Jurkat, Clone E6-1 (cell line): Measurements from ENCODE around the gene MAPK8.

Source experiments
- DNase-seq: peaks from one replicate; pipeline ENCODE4 v3.0.0-alpha.2; 2011; ENCODE audit warnings: low read depth, low spot score
- H3K4me3 ChIP-seq: 2 replicates; pipeline ENCODE4 v1.5.1; 2011; ENCODE audit warnings: mild to moderate bottlenecking, low read length, control low read depth, moderate library complexity

MAPK8 gene

DNA sequence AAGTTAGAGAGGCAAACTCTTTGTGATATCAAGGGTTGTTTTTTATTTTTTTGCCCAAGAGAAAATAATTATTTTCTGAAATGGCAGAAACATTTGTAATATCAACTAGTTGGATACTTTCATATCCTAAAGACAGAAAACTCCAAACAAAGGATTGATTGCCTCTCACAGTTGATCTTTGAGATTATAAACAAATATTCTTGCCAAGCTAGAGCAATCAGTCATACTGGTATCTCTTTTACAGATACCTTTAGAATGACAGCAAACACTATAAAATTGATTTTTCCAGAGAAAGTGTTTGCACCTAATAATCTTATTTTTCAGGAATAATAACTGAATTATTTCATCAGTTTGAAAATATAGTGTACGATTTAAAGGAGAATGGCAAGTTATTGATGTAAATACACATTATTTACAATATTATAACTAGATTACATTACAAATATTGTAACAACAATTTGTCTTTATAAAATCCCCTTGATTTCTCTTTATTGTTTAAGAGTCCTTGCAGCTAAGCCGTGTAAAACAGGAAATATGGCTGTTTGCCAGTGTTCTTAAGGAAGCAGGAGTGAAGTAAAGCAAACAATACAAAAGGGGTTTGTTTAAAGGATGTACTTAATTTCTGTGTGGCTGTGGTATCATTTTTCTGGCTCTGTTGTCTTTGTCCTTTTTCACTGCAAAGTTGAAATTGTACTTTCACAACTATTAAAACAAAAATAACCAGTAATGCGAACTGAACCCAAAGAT is 58.4 kb downstream of the MAPK8 start:
- no peak overlapping the region for H3K4me3 ChIP-seq
- DNase-seq, result no peak

GRCh38 chr10:48365668-48366067 is 59.2 kb downstream of the MAPK8 start:
- no peak overlapping the region for H3K4me3 ChIP-seq
- no peak for DNase-seq

- no peak overlapping the region for H3K4me3 ChIP-seq
- no peak for DNase-seq
Observed at GRCh38 chr10:48366261-48366660, 59.8 kb downstream of the MAPK8 start.

GRCh38 chr10:48369501-48369900 is 63.0 kb downstream of the MAPK8 start:
- DNase-seq, result no peak
- no peak overlapping the region for H3K4me3 ChIP-seq

- no peak for DNase-seq
- no peak overlapping the region for H3K4me3 ChIP-seq
Observed at GRCh38 chr10:48377751-48378530, 71.5 kb downstream of the MAPK8 start.

GRCh38 chr10:48378675-48379074 is 72.2 kb downstream of the MAPK8 start:
- H3K4me3 ChIP-seq, result no peak overlapping the region
- DNase-seq, result no peak

DNA sequence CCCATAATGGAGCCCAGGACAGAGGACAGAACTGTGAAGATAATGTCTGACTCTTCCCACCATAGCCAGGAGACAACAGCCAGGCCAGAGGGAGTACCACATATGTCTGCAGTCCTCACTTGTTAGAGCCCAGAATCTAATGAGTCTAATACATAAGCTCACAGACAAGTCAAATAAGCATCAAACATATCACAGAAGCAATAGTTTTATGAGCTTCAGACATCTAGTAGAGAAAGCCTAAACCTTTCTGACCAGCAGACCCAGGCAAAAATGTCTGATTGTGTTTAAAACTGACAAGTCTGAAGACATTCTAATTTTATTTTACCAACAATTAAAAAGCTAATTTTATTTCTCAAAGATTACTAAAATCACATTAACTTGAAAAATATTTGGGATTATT is 75.5 kb downstream of the MAPK8 start:
- no peak for DNase-seq
- no peak overlapping the region for H3K4me3 ChIP-seq

GRCh38 chr10:48382982-48383381 is 76.5 kb downstream of the MAPK8 start:
- DNase-seq, result no peak
- no peak overlapping the region for H3K4me3 ChIP-seq

DNA sequence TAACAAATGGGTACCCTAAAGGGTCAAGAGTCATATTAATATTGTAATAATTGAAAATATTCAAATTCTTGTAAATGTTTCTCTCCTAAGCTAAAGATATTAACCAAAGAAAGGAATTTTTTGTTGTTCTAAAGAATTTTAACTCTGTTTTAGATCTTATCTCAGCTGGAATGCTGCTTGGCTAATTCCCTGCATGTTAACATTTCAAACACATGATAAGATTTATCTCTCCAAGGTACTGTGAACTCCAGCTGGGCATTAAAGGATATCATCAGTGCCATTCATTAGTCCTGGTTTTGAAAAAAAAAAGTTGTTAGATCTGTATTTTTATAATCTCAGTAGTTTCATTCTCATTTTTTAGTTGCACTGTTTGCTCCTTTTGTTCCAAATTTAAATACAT is 76.9 kb downstream of the MAPK8 start:
- no peak overlapping the region for H3K4me3 ChIP-seq
- no peak for DNase-seq

- H3K4me3 ChIP-seq, result no peak overlapping the region
- DNase-seq, result no peak
Observed at GRCh38 chr10:48384699-48384982, 78.2 kb downstream of the MAPK8 start.

- no peak overlapping the region for H3K4me3 ChIP-seq
- DNase-seq, result no peak
Observed at GRCh38 chr10:48389272-48389671, 82.8 kb downstream of the MAPK8 start.

GRCh38 chr10:48389846-48390557 is 83.5 kb downstream of the MAPK8 start:
- DNase-seq, result no peak
- no peak overlapping the region for H3K4me3 ChIP-seq

DNA sequence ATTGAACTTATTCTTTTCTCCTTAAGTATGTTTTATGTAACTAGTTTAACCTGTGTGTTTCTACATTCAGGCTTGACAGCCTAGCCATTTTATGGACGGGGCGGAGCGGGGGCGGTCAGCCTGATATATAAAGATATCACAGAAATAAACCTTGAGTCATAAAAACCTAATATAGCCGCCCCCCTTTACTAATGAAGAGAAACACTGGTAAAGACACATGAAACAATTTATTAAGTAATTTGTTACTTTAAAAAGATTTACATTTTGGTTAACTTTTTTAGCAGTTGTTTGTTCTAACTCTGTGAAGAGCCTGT is 84.0 kb downstream of the MAPK8 start:
- DNase-seq, result no peak
- no peak overlapping the region for H3K4me3 ChIP-seq

GRCh38 chr10:48390933-48391845 is 84.7 kb downstream of the MAPK8 start:
- H3K4me3 ChIP-seq, result no peak overlapping the region
- DNase-seq, result peak; percentile 12

- DNase-seq, result no peak
- H3K4me3 ChIP-seq, result no peak overlapping the region
Observed at GRCh38 chr10:48391994-48392393, 85.5 kb downstream of the MAPK8 start.

- no peak for DNase-seq
Observed at GRCh38 chr10:48398261-48398660, 91.8 kb downstream of the MAPK8 start.

DNA sequence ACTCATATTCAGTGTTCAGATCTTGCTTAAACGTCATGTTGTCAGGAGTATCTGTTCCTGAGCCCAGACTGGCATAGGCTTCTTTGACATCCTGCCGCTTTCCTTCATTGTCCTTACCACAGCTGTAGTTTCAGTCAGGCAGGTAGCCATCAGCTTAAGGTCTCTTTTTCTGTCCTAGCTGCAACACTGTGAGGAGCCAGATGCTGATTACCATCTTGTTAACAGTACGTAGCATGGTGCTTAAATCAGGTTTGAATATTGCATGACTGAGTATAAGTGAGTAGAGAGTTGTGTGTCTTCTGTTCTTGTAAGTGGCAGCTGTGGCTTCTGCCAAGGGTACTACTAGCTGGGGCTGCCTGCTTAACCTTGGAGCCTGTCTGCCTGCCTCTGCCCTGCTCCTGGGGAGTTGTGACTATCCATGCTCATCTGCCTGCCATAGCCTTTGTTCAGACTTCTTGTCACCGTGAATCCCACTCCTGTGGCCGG is 92.6 kb downstream of the MAPK8 start:
- DNase-seq, result no peak
- H3K4me3 ChIP-seq, result no peak overlapping the region

More at GRCh38 chr10:48398261-48398660, 91.8 kb downstream of the MAPK8 start:
- H3K4me3 ChIP-seq, result no peak overlapping the region

GRCh38 chr10:48399551-48399950 is 93.1 kb downstream of the MAPK8 start:
- no peak overlapping the region for H3K4me3 ChIP-seq

GRCh38 chr10:48400129-48400849 is 93.8 kb downstream of the MAPK8 start:
- no peak overlapping the region for H3K4me3 ChIP-seq
- no peak for DNase-seq

More at GRCh38 chr10:48399551-48399950, 93.1 kb downstream of the MAPK8 start:
- DNase-seq, result no peak
